ENCODE measurements around the gene TNS3. TPM values are rescaled to one million over a fixed set of nuclear protein-coding genes. Genes with fewer than 3 reads are reported as not detected.

Gene TNS3
- total and polyA plus RNA-seq, 7 donors, result 17.4 to 43.8 (median 28.8) TPM

GRCh38 chr7:47389923-47390630 is 191.8 kb downstream of the TNS3 start:
- H3K27me3 ChIP-seq, result no peaks in the 10 kb centered on the region
- peaks cover 0 to 13% (median 2%) of the 10 kb centered on the region in 4 donors for H3K36me3 ChIP-seq
- 79 to 89% methylated on average over 12 of the region's 12 CpGs for WGBS, 2 donors
- no peaks in the 10 kb centered on the region for H3K4me1 ChIP-seq
- peak; percentile 13 for DNase-seq
- no peak overlapping the region for H3K27ac ChIP-seq
- no peaks in the 10 kb centered on the region for H3K9me3 ChIP-seq
- intact Hi-C loops (cut with DNase I), result no loop called here
- TF ChIP-seq EP300 (IDR thresholded peaks at IDR 0.05) (no peak), CTCF (IDR thresholded peaks at IDR 0.05) (no peak), POLR2AphosphoS5 (IDR thresholded peaks at IDR 0.05) (no peak), POLR2A (IDR thresholded peaks at IDR 0.05) (no peak)
- no peak overlapping the region for H3K4me3 ChIP-seq

DNA sequence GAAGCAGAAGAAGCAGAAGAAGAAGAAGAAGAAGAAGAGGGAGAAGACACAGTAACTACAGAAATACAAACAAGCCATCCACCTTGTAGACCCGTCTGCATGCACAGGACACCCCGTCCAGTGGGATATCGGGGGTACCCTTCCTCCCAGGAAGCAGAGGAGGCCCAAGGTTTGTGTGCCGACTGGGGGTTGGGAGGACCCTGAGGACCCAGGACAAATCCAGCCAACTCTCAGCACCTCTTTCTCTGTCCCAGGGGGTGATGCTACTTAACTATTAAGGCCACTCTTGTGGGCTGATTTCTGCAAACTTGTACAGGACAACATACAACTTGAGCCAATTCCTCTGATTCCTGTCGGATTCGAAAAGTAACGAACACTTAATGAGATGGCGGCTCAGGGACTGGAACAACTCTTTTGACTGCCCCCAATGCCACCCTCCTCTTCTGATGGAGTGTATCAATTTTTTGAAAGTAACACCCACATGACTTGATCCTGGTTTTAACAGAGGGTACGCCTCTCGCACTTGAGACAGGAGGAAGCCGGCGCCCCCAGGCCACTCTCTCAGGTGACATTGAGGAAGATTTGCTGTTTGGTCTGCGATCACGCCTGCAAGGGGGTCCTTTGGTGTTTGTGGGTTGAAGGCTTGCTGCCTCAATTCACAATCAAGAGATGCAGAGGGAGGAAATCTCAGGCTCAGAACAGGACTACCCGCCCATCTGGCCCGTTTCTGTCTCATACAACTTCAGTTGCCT is 192.6 kb downstream of the TNS3 start:
- peak; percentile 34 for DNase-seq
- Histone ChIP-seq H3K4me1 (no peaks in the 10 kb centered on the region), H3K27ac (no peak overlapping the region), H3K27me3 (no peaks in the 10 kb centered on the region), H3K4me3 (no peak overlapping the region), H3K36me3 (peaks cover 0 to 8% (median 2%) of the 10 kb centered on the region in 4 donors), H3K9me3 (no peaks in the 10 kb centered on the region)
- TF ChIP-seq CTCF (IDR thresholded peaks at IDR 0.05), result no peak
- TF ChIP-seq EP300 (IDR thresholded peaks at IDR 0.05), result no peak
- no peak for TF ChIP-seq POLR2A (IDR thresholded peaks at IDR 0.05)
- TF ChIP-seq POLR2AphosphoS5 (IDR thresholded peaks at IDR 0.05), result no peak
- 95 to 96% methylated on average over 16 of the region's 16 CpGs for WGBS, 2 donors
- intact Hi-C loops (cut with DNase I), result no loop called here

- peak; percentile 25 for DNase-seq
- peaks cover 0 to 8% (median 2%) of the 10 kb centered on the region in 4 donors for H3K36me3 ChIP-seq
- H3K4me1 ChIP-seq, result no peaks in the 10 kb centered on the region
- TF ChIP-seq EP300 (IDR thresholded peaks at IDR 0.05) (no peak), CTCF (IDR thresholded peaks at IDR 0.05) (no peak), POLR2AphosphoS5 (IDR thresholded peaks at IDR 0.05) (no peak), POLR2A (IDR thresholded peaks at IDR 0.05) (no peak)
- 87 to 92% methylated on average over 5 of the region's 5 CpGs for WGBS, 2 donors
- no peak overlapping the region for H3K27ac ChIP-seq
- H3K27me3 ChIP-seq, result no peaks in the 10 kb centered on the region
- no peak overlapping the region for H3K4me3 ChIP-seq
- intact Hi-C loops (cut with DNase I), result no loop called here
- no peaks in the 10 kb centered on the region for H3K9me3 ChIP-seq
Observed at GRCh38 chr7:47387506-47387905, 194.4 kb downstream of the TNS3 start.

DNA sequence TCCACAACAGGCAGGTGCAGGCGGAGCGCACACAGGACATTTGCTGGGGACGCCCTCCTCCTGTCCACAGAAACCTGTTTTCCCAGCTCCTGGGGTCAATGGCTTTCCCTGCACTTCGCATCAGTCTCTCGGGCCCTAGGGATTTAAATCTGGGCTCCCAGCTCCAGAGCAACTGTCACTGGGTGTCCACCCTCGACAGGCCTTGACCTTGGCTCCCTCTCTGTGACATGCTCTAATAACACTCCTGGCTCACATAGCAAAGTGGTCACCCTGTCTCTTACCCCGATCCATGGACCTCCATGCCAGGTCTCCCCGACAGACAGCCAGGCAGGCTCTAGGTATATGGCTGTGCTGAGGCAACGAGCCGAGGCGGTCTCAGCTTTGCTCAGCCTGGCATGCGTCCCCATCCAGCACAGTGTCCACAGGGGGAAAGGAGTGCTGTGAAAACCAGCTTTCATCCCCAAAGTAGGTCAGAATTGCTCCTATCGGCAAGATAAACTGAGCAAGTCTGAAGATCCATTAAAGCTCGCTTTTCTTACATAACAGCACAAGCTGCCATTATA is 195.6 kb downstream of the TNS3 start:
- H3K36me3 ChIP-seq, result peaks cover 0 to 6% (median 0%) of the 10 kb centered on the region in 4 donors
- no peaks in the 10 kb centered on the region for H3K27me3 ChIP-seq
- no peak overlapping the region for H3K27ac ChIP-seq
- TF ChIP-seq EP300 (IDR thresholded peaks at IDR 0.05) (no peak), POLR2A (IDR thresholded peaks at IDR 0.05) (no peak), POLR2AphosphoS5 (IDR thresholded peaks at IDR 0.05) (no peak), CTCF (IDR thresholded peaks at IDR 0.05) (no peak)
- DNase-seq, result peak; percentile 26
- WGBS, 2 donors, result 88 to 94% methylated on average over 14 of the region's 14 CpGs
- intact Hi-C loops (cut with DNase I), result no loop called here
- no peaks in the 10 kb centered on the region for H3K4me1 ChIP-seq
- no peaks in the 10 kb centered on the region for H3K9me3 ChIP-seq
- no peak overlapping the region for H3K4me3 ChIP-seq
